Measurements from ENCODE around the gene GAPDHS.

DNA sequence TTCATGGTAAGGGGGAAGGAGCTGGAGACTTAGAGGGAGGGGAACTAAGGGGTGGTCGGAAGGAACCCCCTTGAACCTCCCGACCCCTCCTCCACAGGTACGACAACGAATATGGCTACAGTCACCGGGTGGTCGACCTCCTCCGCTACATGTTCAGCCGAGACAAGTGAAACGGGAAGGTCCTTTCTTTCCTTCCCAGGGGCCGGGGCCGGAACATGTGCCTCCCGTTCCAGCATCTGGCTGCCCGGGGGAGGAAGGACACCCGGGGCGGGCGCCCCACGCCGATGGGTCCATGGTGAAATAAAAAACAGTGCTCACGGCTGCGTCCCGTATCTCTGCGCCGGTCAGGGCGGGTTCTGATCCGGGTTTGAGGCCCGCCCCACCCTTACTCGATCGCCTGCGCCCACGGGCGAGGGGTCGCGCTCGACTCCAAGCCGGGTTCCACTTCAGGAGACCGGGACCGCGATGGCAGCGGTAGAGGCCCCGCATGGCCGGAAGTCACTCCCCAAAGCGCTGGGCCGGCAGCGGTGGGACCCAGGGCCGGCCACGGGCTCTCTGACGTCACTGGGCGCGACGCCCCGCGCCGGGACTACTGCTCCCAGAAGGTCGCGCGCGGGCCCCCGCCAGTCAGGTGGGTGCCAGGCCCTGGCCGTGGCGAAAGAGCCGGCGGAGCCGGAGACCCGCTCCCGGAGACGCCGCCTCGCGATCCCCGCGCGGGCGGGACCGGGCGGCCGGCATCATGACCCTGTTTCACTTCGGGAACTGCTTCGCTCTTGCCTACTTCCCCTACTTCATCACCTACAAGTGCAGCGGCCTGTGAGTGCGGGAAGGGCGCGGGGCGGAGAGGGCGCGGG is 12.0 kb downstream of the GAPDHS start, which contains the start of gene TMEM147:
- TF ChIP-seq CTCF (IDR thresholded peaks at IDR 0.05; ENCODE audit: borderline replicate concordance, extremely low read depth, low read length, poor library complexity, severe bottlenecking) (no peak), EZH2 (IDR thresholded peaks at IDR 0.05; ENCODE audit: borderline replicate concordance, low read depth, low read length, severe bottlenecking) (no peak)
